HepG2 (cell line): ENCODE data around the gene WSCD1. TPM values are rescaled to one million over a fixed set of nuclear protein-coding genes. Genes with fewer than 3 reads are reported as not detected.

ENCODE experiments used
- ATAC-seq: fragments of 200-7000 bp; cut with Tn5 transposase; 3 replicates; pipeline ENCODE4 v1.9.1; 2020; ENCODE audit warnings: mild to moderate bottlenecking, moderate library complexity
- BruUV-seq: library from RNA; stranded (reverse); fragments of 400-500 nt; replicated peaks from 2 replicates; lab custom pipeline; 2021; lab: Mats Ljungman, UMichigan
- CTCF ChIA-PET: fragments of 300-600 bp; formaldehyde crosslinking; extraction: SDS; loops from one replicate; lab custom pipeline; 2021; ENCODE audit warnings: low total read pairs, inconsistent platforms, low intra/inter-chr PET ratio; lab: Yijun Ruan, JAX
- POLR2A ChIA-PET: fragments of 350-600 bp; sonication (Branson Sonifier 250); formaldehyde crosslinking; loops from one replicate; lab custom pipeline; 2020; ENCODE audit warnings: antibody characterized with exemption, inconsistent platforms; lab: Yijun Ruan, JAX
- DNase-seq: peaks from one replicate; pipeline ENCODE4 v3.0.0-alpha.2; 2015; ENCODE audit warnings: low spot score
- FAIRE-seq: peaks from 3 replicates; lab custom pipeline; 2011; peaks lifted over from hg19 to GRCh38; lab: Jason Lieb, UNC
- H2AFZ ChIP-seq: one replicate; pipeline ENCODE4 v1.6.1; 2011; ENCODE audit warnings: low read length, inconsistent platforms
- H3K27ac ChIP-seq: fragments of 300-600 bp; 3 replicates; pipeline ENCODE4 v1.8.0; 2011; ENCODE audit warnings: mixed run types, mild to moderate bottlenecking, mixed read lengths, low read length, inconsistent platforms; ENCODE audit not compliant: insufficient read depth; ENCODE audit errors: extremely low read length
- H3K27me3 ChIP-seq, 2 experiments: fragments of 200-600 bp in 1 of 2; 2 replicates in 1 of 2; 3 replicates in 1 of 2; pipeline versions ENCODE4 v1.6.0 to v1.8.0; 2011; ENCODE audit warnings: low read length in 2 of 2, mild to moderate bottlenecking in 2 of 2, moderate library complexity in 2 of 2, inconsistent platforms in 1 of 2; ENCODE audit not compliant: insufficient read depth in 2 of 2, control insufficient read depth in 1 of 2
- H3K36me3 ChIP-seq, 2 experiments: fragments of 200-600 bp in 1 of 2; replicated peaks in 1 of 2; 2 replicates in 1 of 2; 3 replicates in 1 of 2; pipeline versions ENCODE4 v1.5.1 to v1.8.0; 2011; ENCODE audit warnings: low read length in 2 of 2, inconsistent platforms in 1 of 2; ENCODE audit not compliant: insufficient read depth in 2 of 2, control insufficient read depth in 1 of 2
- H3K4me1 ChIP-seq: 2 replicates; pipeline ENCODE4 v1.5.1; 2012; ENCODE audit warnings: low read length, inconsistent platforms; ENCODE audit not compliant: insufficient read depth
- H3K4me2 ChIP-seq: 2 replicates; pipeline ENCODE4 v1.6.0; 2011; ENCODE audit warnings: low read depth, low read length, inconsistent platforms
- H3K4me3 ChIP-seq, 3 experiments: fragments of 200-600 bp in 1 of 3; sonication (generic), shearing (Covaris generic) in 1 of 3; replicated peaks in 1 of 3; 2 replicates each; pipeline ENCODE4 v1.5.1; 2011 to 2016; ENCODE audit warnings: low read length in 3 of 3, inconsistent platforms in 2 of 3, low read depth in 2 of 3, mild to moderate bottlenecking in 2 of 3, control low read depth in 1 of 3, mixed read lengths in 1 of 3; ENCODE audit not compliant: insufficient read depth in 1 of 3
- H3K79me2 ChIP-seq: one replicate; pipeline ENCODE4 v1.6.1; 2011; ENCODE audit warnings: low read length, inconsistent platforms; ENCODE audit not compliant: insufficient read depth
- H3K9ac ChIP-seq: 2 replicates; pipeline ENCODE4 v1.6.0; 2011; ENCODE audit warnings: mild to moderate bottlenecking, low read depth, low read length, inconsistent platforms; ENCODE audit not compliant: insufficient read depth
- H3K9me3 ChIP-seq: 2 replicates; pipeline ENCODE4 v1.5.1; 2012; ENCODE audit warnings: mild to moderate bottlenecking, low read length
- H4K20me1 ChIP-seq: 2 replicates; pipeline ENCODE4 v1.6.0; 2011; ENCODE audit warnings: inconsistent platforms, mild to moderate bottlenecking, low read length, moderate library complexity; ENCODE audit not compliant: insufficient read depth
- KAT8 ChIP-seq: IDR thresholded peaks from 2 replicates; pipeline ENCODE4 v1.6.1; 2016; ENCODE audit warnings: missing genetic modification reagents, missing compliant biosample characterization
- STAT5B ChIP-seq: sonication (generic); formaldehyde crosslinking; IDR thresholded peaks from 2 replicates; pipeline ENCODE4 v1.4.0; 2020; ENCODE audit warnings: missing genetic modification reagents
- ZNF761 ChIP-seq: sonication (generic); formaldehyde crosslinking; conservative IDR thresholded peaks from 2 replicates; pipeline ENCODE4 v1.4.0; 2020; ENCODE audit warnings: mild to moderate bottlenecking, missing genetic modification reagents
- WGBS: methylation state at CpG from one replicate; pipeline ENCODE4 v1.1.6; 2017; ENCODE audit warnings: low lambda C conversion rate; 5-methylcytosine and 5-hydroxymethylcytosine counted together
- in situ Hi-C: cut with HindIII; loops from 2 replicates; pipeline ENCODE4 v1.10.0; 2017; ENCODE audit warnings: low pct_unique_long_range_greater_than_20kb; ENCODE audit not compliant: extremely low pct_ligation_motif_present
- intact Hi-C: fragments of 100-400 bp; cut with micrococcal nuclease; formaldehyde crosslinking; loops from one replicate; pipeline ENCODE4 v1.10.0; 2022; ENCODE audit not compliant: unreplicated experiment
- polyA plus RNA-seq, 8 experiments: library from polyadenylated mRNA; depleted of rRNA in 3 of 8; stranded (reverse) in 7 of 8; unstranded in 1 of 8; fragments of >200 nt; fragmentation: Illumina TruSeq in 4 of 8; extraction: Trizol in 4 of 8; gene quantifications; 2 replicates each; pipeline versions ENCODE4 v1.2.1 to v1.2.3, GENCODE V29; 2011 to 2016; ENCODE audit warnings: low read depth in 4 of 8, missing spikeins in 1 of 8, mixed read lengths in 1 of 8; ENCODE audit not compliant: insufficient read depth in 1 of 8
- total RNA-seq, 5 experiments: library from RNA; depleted of rRNA; stranded (reverse); fragments of >200 nt; fragmentation: Illumina TruSeq; extraction: Trizol; gene quantifications; 2 replicates each; pipeline ENCODE4 v1.2.3, GENCODE V29; 2016; ENCODE audit warnings: low read depth in 1 of 5
- TF ChIP-seq, protein P1 (sequence below): sonication (generic); formaldehyde crosslinking; IDR thresholded peaks from 2 replicates; pipeline ENCODE4 v1.4.0; 2020; ENCODE audit warnings: missing genetic modification reagents

WSCD1 gene
- total and polyA plus RNA-seq, 2 of the 13 experiments (the other 11 are each of a cell fraction or from before 2014, with no cell fraction given): 0.24 to 2.7 TPM

DNA sequence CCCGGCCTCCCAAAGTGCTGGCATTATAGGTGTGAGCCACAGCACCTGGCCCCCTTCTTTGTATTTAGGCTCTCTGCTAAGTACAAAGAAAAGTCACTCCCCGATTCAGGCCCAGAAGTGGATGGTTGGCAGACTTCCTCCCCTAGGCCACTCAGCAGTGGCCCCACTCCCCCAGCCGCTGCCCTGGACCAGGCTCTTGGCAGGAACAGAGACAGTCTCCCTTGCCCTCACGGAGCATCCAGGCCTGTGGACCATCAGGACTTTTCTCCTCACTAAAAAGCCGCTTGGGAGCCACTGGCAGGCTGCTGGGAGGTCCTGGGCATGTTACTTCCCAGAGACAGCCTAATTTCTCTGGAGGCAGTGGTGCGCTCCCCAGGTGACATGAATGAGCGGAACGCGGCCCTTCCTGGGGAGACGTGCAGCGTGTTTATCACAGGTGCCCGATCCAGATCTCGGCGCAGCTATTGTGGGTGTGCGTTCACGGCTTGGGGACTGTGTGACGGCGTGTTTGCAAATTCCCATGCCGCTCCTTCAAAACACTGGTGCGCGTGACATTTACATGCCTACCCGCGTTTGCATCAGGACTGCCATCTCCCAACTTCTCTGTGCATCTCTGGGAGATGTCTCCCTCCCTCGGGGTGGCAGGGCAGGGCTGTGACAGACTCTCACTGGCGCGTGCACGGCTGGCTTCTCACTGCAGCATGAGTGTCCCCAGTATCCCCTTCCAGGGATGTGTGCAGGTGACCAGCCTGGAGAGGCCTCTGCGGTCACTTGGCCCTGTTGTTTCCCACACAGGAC is 16.6 kb downstream of the WSCD1 start:
- Histone ChIP-seq H2AFZ (no peak overlapping the region), H3K36me3 (no peaks in the 10 kb centered on the region), H3K9ac (no peak overlapping the region), H4K20me1 (no peaks in the 10 kb centered on the region), H3K27me3 (peaks cover 4 to 11% of the 10 kb centered on the region in 2 experiments; a peak in 2 of 5 replicates), H3K4me1 (no peaks in the 10 kb centered on the region), H3K79me2 (no peaks in the 10 kb centered on the region), H3K9me3 (no peaks in the 10 kb centered on the region), H3K4me3 (no peak overlapping the region), H3K27ac (no peak overlapping the region), H3K4me2 (no peak overlapping the region)
- TF ChIP-seq KAT8 (CRISPR knock-in tag): no peak
- no peak for TF ChIP-seq ZNF761 (CRISPR knock-in tag)
- TF ChIP-seq, protein P1, sequence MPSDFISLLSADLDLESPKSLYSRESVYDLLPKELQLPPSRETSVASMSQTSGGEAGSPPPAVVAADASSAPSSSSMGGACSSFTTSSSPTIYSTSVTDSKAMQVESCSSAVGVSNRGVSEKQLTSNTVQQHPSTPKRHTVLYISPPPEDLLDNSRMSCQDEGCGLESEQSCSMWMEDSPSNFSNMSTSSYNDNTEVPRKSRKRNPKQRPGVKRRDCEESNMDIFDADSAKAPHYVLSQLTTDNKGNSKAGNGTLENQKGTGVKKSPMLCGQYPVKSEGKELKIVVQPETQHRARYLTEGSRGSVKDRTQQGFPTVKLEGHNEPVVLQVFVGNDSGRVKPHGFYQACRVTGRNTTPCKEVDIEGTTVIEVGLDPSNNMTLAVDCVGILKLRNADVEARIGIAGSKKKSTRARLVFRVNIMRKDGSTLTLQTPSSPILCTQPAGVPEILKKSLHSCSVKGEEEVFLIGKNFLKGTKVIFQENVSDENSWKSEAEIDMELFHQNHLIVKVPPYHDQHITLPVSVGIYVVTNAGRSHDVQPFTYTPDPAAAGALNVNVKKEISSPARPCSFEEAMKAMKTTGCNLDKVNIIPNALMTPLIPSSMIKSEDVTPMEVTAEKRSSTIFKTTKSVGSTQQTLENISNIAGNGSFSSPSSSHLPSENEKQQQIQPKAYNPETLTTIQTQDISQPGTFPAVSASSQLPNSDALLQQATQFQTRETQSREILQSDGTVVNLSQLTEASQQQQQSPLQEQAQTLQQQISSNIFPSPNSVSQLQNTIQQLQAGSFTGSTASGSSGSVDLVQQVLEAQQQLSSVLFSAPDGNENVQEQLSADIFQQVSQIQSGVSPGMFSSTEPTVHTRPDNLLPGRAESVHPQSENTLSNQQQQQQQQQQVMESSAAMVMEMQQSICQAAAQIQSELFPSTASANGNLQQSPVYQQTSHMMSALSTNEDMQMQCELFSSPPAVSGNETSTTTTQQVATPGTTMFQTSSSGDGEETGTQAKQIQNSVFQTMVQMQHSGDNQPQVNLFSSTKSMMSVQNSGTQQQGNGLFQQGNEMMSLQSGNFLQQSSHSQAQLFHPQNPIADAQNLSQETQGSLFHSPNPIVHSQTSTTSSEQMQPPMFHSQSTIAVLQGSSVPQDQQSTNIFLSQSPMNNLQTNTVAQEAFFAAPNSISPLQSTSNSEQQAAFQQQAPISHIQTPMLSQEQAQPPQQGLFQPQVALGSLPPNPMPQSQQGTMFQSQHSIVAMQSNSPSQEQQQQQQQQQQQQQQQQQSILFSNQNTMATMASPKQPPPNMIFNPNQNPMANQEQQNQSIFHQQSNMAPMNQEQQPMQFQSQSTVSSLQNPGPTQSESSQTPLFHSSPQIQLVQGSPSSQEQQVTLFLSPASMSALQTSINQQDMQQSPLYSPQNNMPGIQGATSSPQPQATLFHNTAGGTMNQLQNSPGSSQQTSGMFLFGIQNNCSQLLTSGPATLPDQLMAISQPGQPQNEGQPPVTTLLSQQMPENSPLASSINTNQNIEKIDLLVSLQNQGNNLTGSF (CRISPR knock-in tag): no peak
- no peak for TF ChIP-seq STAT5B (CRISPR knock-in tag)
- CTCF ChIA-PET: no interaction called here
- in situ Hi-C loops (no loop called here), intact Hi-C loops (no loop called here)
- ATAC-seq (no peak), DNase-seq (no peak), FAIRE-seq (no peak)
- no TSS peak for BruUV-seq
- POLR2A ChIA-PET: no interaction called here
- 55% methylated on average over 13 of the region's 28 CpGs for WGBS
